Pancreas (tissue), 10 donors: ENCODE results near the gene GALNT9. TPM values are rescaled to one million over a fixed set of nuclear protein-coding genes. Genes with fewer than 3 reads are reported as not detected.

Experiments
- ATAC-seq, 4 donors: fragments of 200-7000 bp; cut with Tn5 transposase; one replicate each; pipeline versions ENCODE4 v1.8.0 to v1.9.1; 2020; ENCODE audit warnings: mild to moderate bottlenecking in 4 of 4, moderate library complexity in 4 of 4
- DNase-seq, 6 donors: peaks; one replicate each; pipeline ENCODE4 v3.0.0-alpha.2; 2020
- FAIRE-seq: peaks from 2 replicates; lab custom pipeline; 2012; peaks lifted over from hg19 to GRCh38; lab: Jason Lieb, UNC
- H3K27ac ChIP-seq, 4 donors: fragments of 200-600 bp; sonication (generic); 1 replicate in 3 of 4; 2 replicates in 1 of 4; pipeline versions ENCODE4 v1.5.0 to v1.8.0; 2020
- H3K27me3 ChIP-seq, 4 donors: fragments of 200-600 bp; one replicate each; pipeline ENCODE4 v1.8.0; 2021
- H3K36me3 ChIP-seq, 3 donors: fragments of 200-600 bp; sonication (generic) in 1 of 3; one replicate each; pipeline versions ENCODE4 v1.5.0 to v1.8.0; 2020 to 2021
- H3K4me1 ChIP-seq, 3 donors: fragments of 200-600 bp; one replicate each; pipeline ENCODE4 v1.8.0; 2021
- H3K4me3 ChIP-seq, 4 donors: fragments of 200-600 bp; sonication (generic) in 2 of 4; one replicate each; pipeline versions ENCODE4 v1.5.0 to v1.8.0; 2020 to 2021
- H3K9me3 ChIP-seq, 4 donors: fragments of 200-600 bp; one replicate each; pipeline ENCODE4 v1.8.0; 2021
- WGBS, 2 donors: extraction: QIAGEN DNeasy Blood & Tissue Kit; methylation state at CpG; one replicate each; pipeline ENCODE4 v1.1.7; 2013; 5-methylcytosine and 5-hydroxymethylcytosine counted together
- intact Hi-C, 3 donors: fragments of 100-400 bp; cut with DNase I; formaldehyde crosslinking; loops; one replicate each; pipeline versions ENCODE4 v1.11.1 to v1.14.2; 2022
- polyA plus RNA-seq, 2 donors: library from polyadenylated mRNA; stranded (reverse); fragments of 200-250 nt; gene quantifications; one replicate each; pipeline ENCODE4 v1.2.3, GENCODE V29; 2013
- total RNA-seq, 6 donors: library from RNA; stranded (reverse); fragmentation: NEBNext Ultra II Directional in 4 of 6; extraction: Animal tissue kit (Norgen Biotek cat#: 25700) in 4 of 6; gene quantifications; one replicate each; pipeline versions ENCODE4 v1.2.1 to v1.2.4, GENCODE V29; 2021 to 2023
- TF ChIP-seq, protein P1 (sequence below), 4 donors: fragments of 200-600 bp; sonication (generic) in 3 of 4; IDR thresholded peaks; one replicate each; pipeline versions ENCODE4 v1.5.0 to v1.8.0; 2021; ENCODE audit warnings: antibody characterized with exemption in 4 of 4
- donor health status: healthy with polysubstance abuse.
- donor health status: DM: no; HTN: no; CAD: no; lungs with moderate emphysema.
- donor health status: DM: no; HTN: no; CAD: no.
- donor health status: control.
- donor health status: control.
- donor health status: Bipolar disorder and iron deficiency.
- donor health status: DM: yes; HTN: yes; CAD: no.
- donor health status: DM: no; HTN: no; CAD: no.
- donor health status: DM: no; HTN: no; CAD: no.
- donor health status: DM: yes; HTN: yes; CAD: no.

GALNT9 gene
- total and polyA plus RNA-seq, 8 donors: 0.09 to 0.46 (median 0.25) TPM; not detected in 5

DNA sequence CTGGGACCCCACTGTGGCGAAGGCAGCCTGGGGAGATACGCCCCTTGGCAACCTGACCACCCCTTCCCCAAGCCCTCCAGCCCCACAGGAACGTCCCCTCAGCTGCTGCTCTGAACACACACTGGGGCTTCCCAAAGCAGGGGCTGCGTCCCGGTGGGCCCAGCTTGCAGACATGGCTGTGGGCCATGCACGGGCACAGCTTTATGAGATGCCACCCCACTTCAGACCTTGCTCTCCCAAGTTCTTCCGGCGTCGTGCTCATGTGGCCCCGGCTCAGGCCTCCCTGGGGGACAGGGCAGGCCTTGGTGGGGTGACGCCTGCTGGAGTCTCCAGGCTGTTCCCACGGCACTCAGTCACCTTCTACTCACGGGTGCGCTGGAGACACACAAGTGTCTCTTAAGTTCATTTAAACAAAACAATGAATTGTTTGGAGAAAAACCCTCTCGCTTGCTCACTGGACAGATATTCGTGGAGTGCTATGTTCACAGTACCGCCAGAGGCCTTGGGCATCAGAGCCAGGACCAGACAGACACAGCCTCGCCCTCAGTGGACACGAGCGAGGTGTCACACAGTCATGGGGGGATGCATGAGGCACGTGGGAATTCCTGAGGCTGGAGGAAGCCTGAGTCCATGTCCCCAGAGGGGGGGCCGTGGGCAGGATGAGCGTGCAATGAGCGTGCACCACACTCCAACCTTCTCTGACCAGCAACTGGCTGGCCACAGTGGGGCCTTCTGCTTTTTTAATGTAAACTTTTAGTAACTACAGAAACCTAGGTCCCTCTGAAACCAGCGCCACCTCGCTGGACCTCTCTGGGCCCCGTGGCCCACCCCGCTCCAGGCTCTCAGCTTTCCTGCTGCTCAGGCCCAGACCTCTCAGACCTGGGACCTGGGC lies 4.3 kb downstream of the GALNT9 start:
- TF ChIP-seq, protein P1, sequence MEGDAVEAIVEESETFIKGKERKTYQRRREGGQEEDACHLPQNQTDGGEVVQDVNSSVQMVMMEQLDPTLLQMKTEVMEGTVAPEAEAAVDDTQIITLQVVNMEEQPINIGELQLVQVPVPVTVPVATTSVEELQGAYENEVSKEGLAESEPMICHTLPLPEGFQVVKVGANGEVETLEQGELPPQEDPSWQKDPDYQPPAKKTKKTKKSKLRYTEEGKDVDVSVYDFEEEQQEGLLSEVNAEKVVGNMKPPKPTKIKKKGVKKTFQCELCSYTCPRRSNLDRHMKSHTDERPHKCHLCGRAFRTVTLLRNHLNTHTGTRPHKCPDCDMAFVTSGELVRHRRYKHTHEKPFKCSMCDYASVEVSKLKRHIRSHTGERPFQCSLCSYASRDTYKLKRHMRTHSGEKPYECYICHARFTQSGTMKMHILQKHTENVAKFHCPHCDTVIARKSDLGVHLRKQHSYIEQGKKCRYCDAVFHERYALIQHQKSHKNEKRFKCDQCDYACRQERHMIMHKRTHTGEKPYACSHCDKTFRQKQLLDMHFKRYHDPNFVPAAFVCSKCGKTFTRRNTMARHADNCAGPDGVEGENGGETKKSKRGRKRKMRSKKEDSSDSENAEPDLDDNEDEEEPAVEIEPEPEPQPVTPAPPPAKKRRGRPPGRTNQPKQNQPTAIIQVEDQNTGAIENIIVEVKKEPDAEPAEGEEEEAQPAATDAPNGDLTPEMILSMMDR (IDR thresholded peaks at IDR 0.05): no peak
- ATAC-seq: no peak
- H3K27me3 ChIP-seq: peaks cover 0 to 4% (median 0%) of the 10 kb centered on the region in 4 donors
- no peaks in the 10 kb centered on the region for H3K4me1 ChIP-seq
- no peaks in the 10 kb centered on the region for H3K9me3 ChIP-seq
- peak in 2 of 6 donors; percentile 7 to 36 for DNase-seq
- H3K4me3 ChIP-seq: no peak overlapping the region
- intact Hi-C loops: no loop called here
- 71 to 82% methylated on average over 28 of the region's 28 CpGs for WGBS, 2 donors
- no peak for FAIRE-seq
- no peaks in the 10 kb centered on the region for H3K36me3 ChIP-seq
- H3K27ac ChIP-seq: no peak overlapping the region

GRCh38 chr12:132324173-132324572 lies 5.2 kb downstream of the GALNT9 start:
- TF ChIP-seq, protein P1 (IDR thresholded peaks at IDR 0.05): no peak
- peak in 1 of 6 donors; percentile 7 for DNase-seq
- Histone ChIP-seq H3K27me3 (peaks cover 0 to 4% (median 0%) of the 10 kb centered on the region in 4 donors), H3K36me3 (no peaks in the 10 kb centered on the region), H3K9me3 (no peaks in the 10 kb centered on the region), H3K27ac (no peak overlapping the region), H3K4me3 (no peak overlapping the region), H3K4me1 (no peaks in the 10 kb centered on the region)
- no peak for FAIRE-seq
- intact Hi-C loops: no loop called here
- no peak for ATAC-seq
- WGBS, 2 donors: 77 to 82% methylated on average over 42 of the region's 42 CpGs

DNA sequence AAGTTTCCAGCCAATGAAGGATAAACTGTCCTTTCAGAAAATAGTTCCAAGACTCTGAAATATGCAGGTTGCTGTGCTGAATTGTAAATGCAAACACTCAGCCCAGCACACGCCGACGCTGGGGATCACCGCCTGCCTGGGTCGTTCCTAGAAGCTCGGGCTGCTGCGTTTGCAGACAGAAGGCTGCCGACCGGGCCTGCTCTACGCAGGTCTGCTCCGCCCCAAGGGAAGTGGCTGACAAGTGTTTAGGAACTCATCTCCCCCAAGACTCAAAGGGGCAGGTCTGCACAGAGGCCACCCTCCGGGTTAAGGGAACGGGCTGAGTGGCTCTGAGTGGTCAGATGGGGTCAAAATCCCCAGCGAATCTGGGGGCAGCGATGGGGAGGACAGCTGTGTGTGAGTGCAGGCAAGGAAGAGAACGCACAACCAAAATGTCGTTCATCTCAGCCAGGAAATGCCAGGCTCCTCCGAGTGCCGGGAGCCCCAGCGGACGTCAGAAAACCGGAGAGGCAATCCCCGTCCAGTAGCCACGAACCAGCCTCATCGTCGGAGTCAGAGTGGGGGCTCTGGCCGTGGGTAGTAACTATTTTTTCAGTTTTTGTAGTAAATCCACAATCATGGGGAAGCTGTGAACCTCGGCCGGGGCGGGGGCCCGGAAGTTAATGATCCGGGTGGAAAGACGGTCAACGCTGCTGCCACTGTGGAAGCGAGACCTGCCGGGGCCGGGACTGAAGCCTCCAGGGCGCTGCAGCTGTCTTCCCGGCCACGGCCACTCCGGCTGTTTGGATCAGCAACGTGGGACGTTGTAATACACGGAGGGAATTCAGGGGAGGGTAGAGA lies 6.0 kb downstream of the GALNT9 start:
- ATAC-seq (no peak), DNase-seq (peak in 2 of 6 donors; percentile 8 to 27), FAIRE-seq (no peak)
- Histone ChIP-seq H3K9me3 (no peaks in the 10 kb centered on the region), H3K36me3 (no peaks in the 10 kb centered on the region), H3K27ac (no peak overlapping the region), H3K4me1 (no peaks in the 10 kb centered on the region), H3K27me3 (no peaks in the 10 kb centered on the region), H3K4me3 (no peak overlapping the region)
- WGBS, 2 donors: 38 to 42% methylated on average over 44 of the region's 44 CpGs
- TF ChIP-seq, protein P1 (IDR thresholded peaks at IDR 0.05): no peak
- intact Hi-C loops: no loop called here

- Histone ChIP-seq H3K4me3 (no peak overlapping the region), H3K4me1 (no peaks in the 10 kb centered on the region), H3K27me3 (peaks cover 0 to 4% (median 0%) of the 10 kb centered on the region in 4 donors), H3K27ac (no peak overlapping the region), H3K9me3 (no peaks in the 10 kb centered on the region), H3K36me3 (no peaks in the 10 kb centered on the region)
- TF ChIP-seq, protein P1 (IDR thresholded peaks at IDR 0.05): no peak
- FAIRE-seq (no peak), DNase-seq (peak in 2 of 6 donors; percentile 10 to 40), ATAC-seq (no peak)
- intact Hi-C loops: no loop called here
- WGBS, 2 donors: 39 to 40% methylated on average over 41 to 43 of the region's 43 CpGs
Measured at GRCh38 chr12:132322206-132323132, 6.9 kb downstream of the GALNT9 start.
